ENCODE results near the gene G6PC3. TPM values are rescaled to one million over a fixed set of nuclear protein-coding genes. Genes with fewer than 3 reads are reported as not detected.

The G6PC3 gene
- total and polyA plus RNA-seq, 2 of the 4 experiments (the other 2 are of a cell fraction): 20.4 to 107 TPM

DNA sequence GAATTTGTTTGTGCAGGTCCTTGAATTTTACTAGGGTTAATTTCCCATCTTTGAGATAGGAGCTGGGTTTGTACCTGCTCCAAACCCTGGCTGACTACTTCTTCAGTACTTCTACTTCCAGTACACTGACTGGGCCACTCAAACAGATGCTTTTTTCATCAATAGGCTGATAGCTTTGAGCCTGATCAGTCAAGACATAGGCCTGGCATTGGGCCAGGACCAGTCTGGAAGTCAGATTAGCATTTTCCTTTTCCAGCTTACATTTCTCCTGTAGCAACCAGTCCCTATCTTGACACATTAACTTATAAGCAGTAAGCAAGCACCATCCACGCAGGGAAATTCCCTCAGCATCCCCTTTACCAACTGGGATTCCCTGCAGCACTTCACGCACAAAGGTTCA lies 48.3 kb upstream of the G6PC3 start:
- Histone ChIP-seq H4K20me1 (ENCODE audit: insufficient read depth, low read length) (no peaks in the 10 kb centered on the region; the same call in none of the 2 replicates), H3K79me1 (ENCODE audit: low read depth in 1 of 2, low read length in 2 of 2) (peaks cover 3 to 15% of the 10 kb centered on the region in 2 experiments; a peak in 2 of 4 replicates), H2AK5ac (ENCODE audit: low read depth, low read length) (no peak overlapping the region), H3K4ac (ENCODE audit: low read depth, low read length) (no peak overlapping the region), H3K27ac (ENCODE audit: insufficient read depth, low read length) (no peak overlapping the region), H3K4me2 (ENCODE audit: low read depth, low read length) (no peak overlapping the region), H2BK20ac (ENCODE audit: low read depth, low read length) (no peak overlapping the region), H4K5ac (ENCODE audit: low read depth, low read length) (no peak overlapping the region), H3K4me3 (ENCODE audit: insufficient read depth, low read depth, low read length) (no peak overlapping the region), H2AFZ (replicated peaks; ENCODE audit: low read length, poor library complexity) (no peak overlapping the region), H2BK5ac (ENCODE audit: low read depth, low read length, poor library complexity, severe bottlenecking) (no peak overlapping the region), H3K36me3 (ENCODE audit: control insufficient read depth, insufficient read depth, low read length) (peaks cover 17% of the 10 kb centered on the region), H3K23ac (ENCODE audit: low read depth, low read length) (no peak overlapping the region), H3K14ac (replicated peaks; ENCODE audit: low read depth, low read length) (no peak overlapping the region), H3K18ac (ENCODE audit: low read depth, low read length) (no peak overlapping the region), H2BK15ac (ENCODE audit: low read depth, low read length) (no peak overlapping the region), H3K27me3 (ENCODE audit: control insufficient read depth, insufficient read depth, low read length) (no peaks in the 10 kb centered on the region), H4K8ac (ENCODE audit: low read depth in 2 of 2, low read length in 2 of 2) (no peak overlapping the region), H3K9ac (ENCODE audit: low read depth, low read length) (no peak overlapping the region), H3K9me3 (ENCODE audit: control insufficient read depth, insufficient read depth, low read length) (no peaks in the 10 kb centered on the region), H2BK120ac (ENCODE audit: low read depth, low read length) (no peak overlapping the region), H2AK9ac (replicated peaks; ENCODE audit: low read depth, low read length, poor library complexity) (no peak overlapping the region), H3K4me1 (ENCODE audit: control insufficient read depth, insufficient read depth, low read length) (no peaks in the 10 kb centered on the region), H3K9me1 (ENCODE audit: insufficient read depth, low read length) (peaks cover 9% of the 10 kb centered on the region; the same call in 1 of the 2 replicates), H3K56ac (ENCODE audit: extremely low read depth, insufficient read depth, low read length) (no peak overlapping the region), H4K91ac (ENCODE audit: insufficient read depth, low read depth, low read length) (no peak overlapping the region)
- no peak for ATAC-seq (ENCODE audit: low read depth)
- no TSS peak for BruUV-seq (replicated peaks)
- 56% methylated on average over 1 of the region's 2 CpGs; no CpG with 5 or more reads in 1 of the 2 experiments for WGBS, 2 experiments (ENCODE audit: extremely low coverage in 2 of 2, insufficient read length in 1 of 2)
- ChIA-PET CTCF (no interaction called here), POLR2A (ENCODE audit: unreplicated experiment) (no interaction called here)
- TF ChIP-seq BHLHE40 (IDR thresholded peaks at IDR 0.05; ENCODE audit: low read depth, low read length) (no peak), CHD1 (IDR thresholded peaks at IDR 0.05; ENCODE audit: low read depth, low read length) (no peak), MXI1 (IDR thresholded peaks at IDR 0.05; ENCODE audit: borderline replicate concordance, low read depth, low read length) (no peak), RFX5 (IDR thresholded peaks at IDR 0.05; ENCODE audit: low read depth, low read length) (no peak), FOS (IDR thresholded peaks at IDR 0.05; ENCODE audit: low read depth, low read length) (no peak), NFE2L2 (IDR thresholded peaks at IDR 0.05; ENCODE audit: low read depth, low read length) (no peak), CEBPB (IDR thresholded peaks at IDR 0.05; ENCODE audit: low read depth, low read length) (no peak), SMC3 (IDR thresholded peaks at IDR 0.05; ENCODE audit: low read depth, low read length) (no peak), POLR2A (IDR thresholded peaks at IDR 0.05; ENCODE audit: low read depth, low read length) (no peak)
- TF ChIP-seq, protein P1, sequence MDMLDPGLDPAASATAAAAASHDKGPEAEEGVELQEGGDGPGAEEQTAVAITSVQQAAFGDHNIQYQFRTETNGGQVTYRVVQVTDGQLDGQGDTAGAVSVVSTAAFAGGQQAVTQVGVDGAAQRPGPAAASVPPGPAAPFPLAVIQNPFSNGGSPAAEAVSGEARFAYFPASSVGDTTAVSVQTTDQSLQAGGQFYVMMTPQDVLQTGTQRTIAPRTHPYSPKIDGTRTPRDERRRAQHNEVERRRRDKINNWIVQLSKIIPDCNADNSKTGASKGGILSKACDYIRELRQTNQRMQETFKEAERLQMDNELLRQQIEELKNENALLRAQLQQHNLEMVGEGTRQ (IDR thresholded peaks at IDR 0.05; ENCODE audit: low read depth, low read length): no peak
- TF ChIP-seq, protein P2, sequence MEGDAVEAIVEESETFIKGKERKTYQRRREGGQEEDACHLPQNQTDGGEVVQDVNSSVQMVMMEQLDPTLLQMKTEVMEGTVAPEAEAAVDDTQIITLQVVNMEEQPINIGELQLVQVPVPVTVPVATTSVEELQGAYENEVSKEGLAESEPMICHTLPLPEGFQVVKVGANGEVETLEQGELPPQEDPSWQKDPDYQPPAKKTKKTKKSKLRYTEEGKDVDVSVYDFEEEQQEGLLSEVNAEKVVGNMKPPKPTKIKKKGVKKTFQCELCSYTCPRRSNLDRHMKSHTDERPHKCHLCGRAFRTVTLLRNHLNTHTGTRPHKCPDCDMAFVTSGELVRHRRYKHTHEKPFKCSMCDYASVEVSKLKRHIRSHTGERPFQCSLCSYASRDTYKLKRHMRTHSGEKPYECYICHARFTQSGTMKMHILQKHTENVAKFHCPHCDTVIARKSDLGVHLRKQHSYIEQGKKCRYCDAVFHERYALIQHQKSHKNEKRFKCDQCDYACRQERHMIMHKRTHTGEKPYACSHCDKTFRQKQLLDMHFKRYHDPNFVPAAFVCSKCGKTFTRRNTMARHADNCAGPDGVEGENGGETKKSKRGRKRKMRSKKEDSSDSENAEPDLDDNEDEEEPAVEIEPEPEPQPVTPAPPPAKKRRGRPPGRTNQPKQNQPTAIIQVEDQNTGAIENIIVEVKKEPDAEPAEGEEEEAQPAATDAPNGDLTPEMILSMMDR (conservative IDR thresholded peaks at IDR 0.05; ENCODE audit: low read depth, low read length): no peak
- TF ChIP-seq, protein P3, sequence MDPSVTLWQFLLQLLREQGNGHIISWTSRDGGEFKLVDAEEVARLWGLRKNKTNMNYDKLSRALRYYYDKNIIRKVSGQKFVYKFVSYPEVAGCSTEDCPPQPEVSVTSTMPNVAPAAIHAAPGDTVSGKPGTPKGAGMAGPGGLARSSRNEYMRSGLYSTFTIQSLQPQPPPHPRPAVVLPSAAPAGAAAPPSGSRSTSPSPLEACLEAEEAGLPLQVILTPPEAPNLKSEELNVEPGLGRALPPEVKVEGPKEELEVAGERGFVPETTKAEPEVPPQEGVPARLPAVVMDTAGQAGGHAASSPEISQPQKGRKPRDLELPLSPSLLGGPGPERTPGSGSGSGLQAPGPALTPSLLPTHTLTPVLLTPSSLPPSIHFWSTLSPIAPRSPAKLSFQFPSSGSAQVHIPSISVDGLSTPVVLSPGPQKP (IDR thresholded peaks at IDR 0.05; ENCODE audit: borderline replicate concordance, low read depth, low read length): no peak
- no peak for DNase-seq
- in situ Hi-C loops (cut with MboI; ENCODE audit: low sequenced_read_pairs) (no loop called here), dilution Hi-C loops (cut with HindIII; ENCODE audit: low sequenced_read_pairs, unreplicated experiment) (no loop called here), intact Hi-C loops (cut with micrococcal nuclease) (no loop called here)

Measured in IMR-90 (cell line).